ENCODE measurements around the gene NTRK3.

NTRK3 gene

GRCh38 chr15:88006146-88006545 is 250.4 kb downstream of the NTRK3 start:
- TF ChIP-seq CTCF (IDR thresholded peaks at IDR 0.05; ENCODE audit: low read depth, low read length), result no peak
- H3K4me3 ChIP-seq (ENCODE audit: low read depth, low read length), result no peak overlapping the region

- no peak overlapping the region for H3K4me3 ChIP-seq (ENCODE audit: low read depth, low read length)
- TF ChIP-seq CTCF (IDR thresholded peaks at IDR 0.05; ENCODE audit: low read depth, low read length), result no peak
Observed at GRCh38 chr15:88004399-88004798, 252.1 kb downstream of the NTRK3 start.

- no peak overlapping the region for H3K4me3 ChIP-seq (ENCODE audit: low read depth, low read length)
- TF ChIP-seq CTCF (IDR thresholded peaks at IDR 0.05; ENCODE audit: low read depth, low read length), result no peak
Observed at GRCh38 chr15:88003541-88004327, 252.8 kb downstream of the NTRK3 start.

- H3K4me3 ChIP-seq (ENCODE audit: low read depth, low read length), result no peak overlapping the region
- TF ChIP-seq CTCF (IDR thresholded peaks at IDR 0.05; ENCODE audit: low read depth, low read length), result no peak
Observed at GRCh38 chr15:88002706-88003105, 253.8 kb downstream of the NTRK3 start.

GRCh38 chr15:87998630-87999029 is 257.9 kb downstream of the NTRK3 start:
- no peak for TF ChIP-seq CTCF (IDR thresholded peaks at IDR 0.05; ENCODE audit: low read depth, low read length)
- H3K4me3 ChIP-seq (ENCODE audit: low read depth, low read length), result no peak overlapping the region

GRCh38 chr15:87986776-87987175 is 269.8 kb downstream of the NTRK3 start:
- H3K4me3 ChIP-seq (ENCODE audit: low read depth, low read length), result no peak overlapping the region
- TF ChIP-seq CTCF (IDR thresholded peaks at IDR 0.05; ENCODE audit: low read depth, low read length), result no peak

- no peak for TF ChIP-seq CTCF (IDR thresholded peaks at IDR 0.05; ENCODE audit: low read depth, low read length)
- no peak overlapping the region for H3K4me3 ChIP-seq (ENCODE audit: low read depth, low read length)
Observed at GRCh38 chr15:87985451-87985850, 271.1 kb downstream of the NTRK3 start.

All from WI38 (cell line).